NOMO-1 (cell line): Measurements from ENCODE around the gene CD164.
"Not testable (repeated sequence)": the region's sequence is repeated elsewhere in the genome, so short reads cannot be mapped to it uniquely, and the experiment has no call there.

ENCODE experiments used
- DNase-seq, 2 experiments: peaks; one replicate each; lab custom pipeline; 2025; ENCODE audit not compliant: unreplicated experiment in 2 of 2; lab: John Stamatoyannopoulos, UW

CD164 gene

DNA sequence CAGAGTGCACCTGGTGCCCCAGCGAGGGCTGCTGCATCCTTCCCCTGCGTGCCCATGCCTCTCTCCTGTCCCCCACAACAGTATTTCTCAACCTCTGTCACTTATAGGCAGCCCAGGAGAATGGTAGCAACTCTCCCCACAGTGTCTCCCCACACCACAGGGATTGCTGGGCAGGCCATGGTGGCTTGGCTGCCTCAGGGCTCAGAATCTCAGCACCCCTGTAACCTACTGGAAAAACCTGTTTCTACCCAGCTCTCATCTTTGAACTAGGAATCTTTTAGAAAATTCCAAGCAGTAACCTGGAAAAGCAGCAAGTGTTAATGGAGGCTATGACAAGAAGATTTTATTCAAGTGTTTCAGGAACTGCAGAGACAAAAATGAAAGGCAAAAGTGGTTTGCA lies 38.0 kb downstream of the CD164 start:
- DNase-seq: no peak

DNA sequence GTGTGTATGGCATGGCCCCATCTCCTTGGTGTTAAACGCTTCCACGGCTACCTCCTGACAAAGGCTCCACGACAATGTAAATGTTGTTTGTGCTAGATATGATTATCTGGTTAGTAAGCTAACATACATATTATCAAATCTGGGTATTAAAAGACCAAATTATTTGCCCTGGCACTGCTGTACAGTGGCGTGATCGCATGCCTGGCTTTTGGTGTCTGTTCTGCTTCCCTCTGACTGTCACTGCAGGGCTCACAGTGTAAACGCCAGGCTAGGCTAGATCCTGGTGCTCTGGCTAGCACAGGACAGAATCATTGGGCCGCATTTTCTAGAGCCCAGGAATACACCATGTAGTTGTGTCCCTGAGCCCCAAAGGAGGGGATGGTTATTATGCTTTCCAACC lies 38.7 kb downstream of the CD164 start:
- no peak for DNase-seq

DNA sequence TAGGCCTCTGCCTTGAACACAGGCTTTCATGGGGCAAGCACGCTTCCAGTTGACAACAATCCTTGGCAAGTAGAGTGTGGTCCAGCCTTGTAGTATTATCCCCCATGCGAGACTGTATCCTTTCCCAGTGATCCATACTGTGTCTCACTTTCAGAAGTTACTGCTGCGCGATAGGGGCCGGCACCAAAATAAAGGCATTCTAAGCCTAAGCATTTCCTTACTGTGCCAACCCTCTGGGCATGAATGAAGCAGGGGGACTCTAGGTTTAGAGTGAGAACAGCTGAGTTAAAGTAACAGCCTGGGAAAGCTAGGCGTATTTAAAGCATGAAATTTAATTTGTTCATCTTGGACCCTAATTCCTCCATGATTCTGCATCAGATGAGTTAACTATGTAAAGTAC lies 39.4 kb downstream of the CD164 start:
- DNase-seq: no peak

DNA sequence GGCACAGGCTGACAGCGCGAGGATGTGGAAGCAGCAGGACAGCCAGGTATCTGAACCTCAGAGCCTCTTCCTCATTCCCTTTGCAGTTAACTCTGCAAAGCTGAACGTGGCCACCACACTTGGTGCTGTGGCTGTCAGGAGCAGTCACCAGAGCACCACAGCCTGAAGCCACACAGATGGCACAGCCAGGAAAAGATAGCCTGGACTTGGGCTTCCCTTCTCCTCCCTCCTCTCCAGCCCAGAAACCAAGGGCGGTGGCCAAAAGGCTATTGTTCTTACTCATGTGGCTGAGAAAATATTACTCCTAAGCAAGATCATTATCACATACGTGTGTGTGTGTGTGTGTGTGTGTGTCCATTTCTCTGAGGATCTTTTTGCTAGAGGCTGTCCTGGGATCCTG lies 39.8 kb downstream of the CD164 start:
- DNase-seq: no peak

DNA sequence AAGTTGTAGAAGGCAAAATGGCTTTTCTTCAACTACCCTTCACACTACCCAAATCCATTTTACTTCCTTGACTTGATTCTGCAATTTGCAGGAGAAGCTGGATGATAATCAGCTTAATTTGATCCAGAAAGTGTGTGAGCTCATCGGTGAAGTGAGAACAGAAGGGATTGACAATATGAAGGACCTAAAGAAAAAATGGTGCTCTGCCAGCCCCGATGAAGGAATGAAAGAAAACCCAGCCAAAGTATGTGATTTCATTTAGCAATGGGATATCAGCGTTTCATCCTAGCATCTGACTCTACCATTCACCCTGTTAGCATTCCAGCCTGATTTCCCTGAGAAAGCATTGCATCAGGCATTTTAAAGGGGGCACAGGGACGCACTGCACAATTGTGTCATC lies 41.5 kb downstream of the CD164 start:
- DNase-seq: no peak

DNA sequence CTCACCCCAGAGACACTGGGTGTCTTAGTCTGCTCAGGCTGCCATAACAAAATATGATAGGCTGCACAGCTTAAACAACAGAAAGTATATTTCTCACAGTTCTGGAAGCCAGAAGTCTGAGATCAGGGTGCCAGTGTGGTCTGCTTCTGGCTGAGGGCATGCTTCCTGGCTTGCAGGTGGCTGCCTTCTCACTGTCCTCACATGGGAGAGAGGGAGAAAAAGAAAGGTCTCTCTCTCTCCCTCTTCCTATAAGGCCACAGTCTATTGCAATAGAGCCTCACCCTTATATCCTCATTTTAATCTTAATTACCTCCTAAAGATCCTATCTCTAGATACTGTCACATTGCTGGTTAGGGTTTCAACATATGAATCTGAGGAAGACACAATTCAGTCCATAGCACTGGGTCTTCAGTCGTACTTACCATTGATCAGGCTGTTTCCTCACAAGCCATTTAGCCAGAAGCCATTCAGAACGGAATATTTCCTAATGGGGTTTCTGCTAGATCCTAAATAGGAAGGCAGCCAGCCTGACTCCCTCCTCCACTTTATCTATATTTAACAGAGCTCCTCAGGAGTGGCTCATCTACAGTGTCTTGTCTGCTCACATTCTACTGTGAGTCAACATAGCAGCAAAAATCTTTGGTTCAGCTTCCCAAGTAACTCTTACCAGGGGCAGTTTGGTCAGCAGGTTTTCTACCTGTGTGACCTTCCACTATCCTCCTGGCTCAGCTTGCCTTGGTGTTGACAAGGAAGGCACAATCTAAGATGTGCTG lies 42.2 kb downstream of the CD164 start:
- no peak for DNase-seq

DNA sequence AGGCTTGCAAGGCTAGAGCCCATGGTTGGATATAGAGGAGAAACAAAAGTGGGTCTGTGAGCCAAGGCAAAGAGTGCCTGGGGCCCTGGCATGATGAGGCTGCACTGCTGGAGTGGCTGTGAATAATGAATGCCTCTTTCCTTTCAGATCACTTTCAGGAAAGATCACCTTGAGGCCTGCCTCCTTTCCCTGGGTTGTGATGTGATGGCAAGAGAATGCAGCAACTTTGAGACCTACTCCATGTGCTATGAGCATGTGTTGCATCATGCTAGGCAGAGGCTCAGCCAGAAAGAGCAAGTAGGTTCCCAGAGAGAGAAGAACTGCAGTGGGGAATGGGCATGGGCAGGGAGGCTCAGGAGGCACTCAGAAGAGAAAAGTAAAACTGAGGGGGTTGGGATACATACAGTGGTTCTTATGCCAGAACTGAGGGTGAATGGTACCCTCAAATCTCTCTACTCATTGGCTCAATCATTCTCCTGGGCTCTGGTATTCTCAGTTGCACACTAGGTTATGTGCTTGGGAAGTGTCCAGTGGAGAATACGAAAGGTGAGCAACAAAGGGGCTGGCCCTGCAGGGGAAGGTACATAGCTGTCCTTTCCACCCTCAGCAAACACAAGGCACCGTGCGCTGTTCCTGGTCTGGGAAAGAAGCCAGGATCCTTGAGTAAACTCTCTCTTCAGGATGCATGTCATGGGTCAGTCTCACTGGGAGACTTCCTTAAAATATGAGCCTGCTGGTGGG lies 45.9 kb downstream of the CD164 start:
- DNase-seq: no peak

DNA sequence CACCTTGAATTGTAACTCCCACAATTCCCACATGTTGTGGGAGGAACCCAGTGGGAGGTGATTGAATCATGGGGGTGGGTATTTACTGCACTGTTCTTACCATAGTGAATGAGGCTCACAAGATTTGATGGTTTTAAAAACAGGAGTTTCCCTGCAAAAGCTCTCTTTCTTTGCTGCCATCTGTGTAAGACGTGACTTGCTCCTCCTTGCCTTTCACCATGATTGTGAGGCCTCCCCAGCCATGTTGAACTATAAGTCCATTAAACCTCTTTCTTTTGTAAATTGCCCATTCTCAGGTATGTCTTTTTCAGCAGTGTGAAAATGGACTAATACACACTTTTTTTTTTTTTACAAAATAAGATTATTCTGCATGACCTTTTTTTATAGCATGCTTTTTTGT lies 48.4 kb downstream of the CD164 start:
- DNase-seq: not testable (repeated sequence)

DNA sequence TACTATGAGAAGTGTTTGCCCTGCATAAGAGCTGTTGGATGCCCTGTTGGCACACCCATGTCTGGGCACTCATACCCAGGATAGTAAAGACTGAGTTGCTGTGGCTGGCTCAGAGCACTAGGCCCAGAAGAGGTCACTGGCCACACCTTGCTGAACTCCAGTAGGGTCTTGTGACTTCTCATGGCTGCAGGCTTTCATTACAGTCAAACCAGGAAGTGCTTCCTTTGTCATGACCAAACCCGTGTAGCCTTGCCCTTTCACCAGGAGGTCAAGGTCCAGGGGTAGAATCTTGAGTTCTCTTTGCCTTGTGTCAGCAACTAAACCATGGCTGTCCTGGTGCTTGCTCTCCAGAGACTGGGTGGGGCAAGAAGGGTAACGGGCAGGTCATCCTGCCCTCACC lies 49.5 kb downstream of the CD164 start:
- DNase-seq: no peak

DNA sequence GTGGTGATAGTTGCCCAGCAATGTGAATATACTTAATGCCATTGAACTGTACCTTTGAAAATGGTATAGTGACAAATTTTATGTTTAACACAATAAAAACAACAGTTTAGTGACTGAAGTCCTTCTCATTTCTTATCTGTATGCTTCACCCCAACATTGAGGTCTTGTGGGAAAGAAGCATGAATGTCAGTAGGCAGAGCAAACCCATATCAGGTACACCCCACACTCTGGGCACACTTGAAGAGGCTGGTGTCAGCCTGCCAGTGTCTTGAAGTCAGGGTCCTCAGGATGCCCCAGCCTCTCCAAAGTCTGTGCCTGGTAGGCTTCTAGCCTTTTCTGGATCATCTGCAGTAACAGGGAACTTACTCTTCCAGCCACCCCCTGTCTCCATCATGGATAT lies 51.2 kb downstream of the CD164 start:
- DNase-seq: no peak

DNA sequence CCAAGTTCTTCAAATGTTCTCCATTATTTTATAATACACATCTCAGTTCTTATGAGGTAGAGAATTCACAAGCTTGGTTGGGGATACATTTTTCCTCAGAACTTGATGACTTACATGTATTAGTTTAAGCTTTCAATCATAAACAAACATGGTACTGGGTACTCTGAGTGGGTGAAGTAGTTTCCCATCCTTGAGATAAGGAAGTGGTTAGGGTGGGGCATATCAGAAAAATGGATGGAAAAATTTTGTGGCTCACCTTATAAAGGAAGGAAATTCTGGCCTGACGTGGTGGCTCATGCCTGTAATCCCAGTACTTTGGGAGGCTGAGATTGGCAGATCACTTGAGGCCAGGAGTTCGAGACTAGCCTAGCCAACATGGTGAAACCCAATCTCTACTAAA lies 52.0 kb downstream of the CD164 start:
- no peak for DNase-seq

DNA sequence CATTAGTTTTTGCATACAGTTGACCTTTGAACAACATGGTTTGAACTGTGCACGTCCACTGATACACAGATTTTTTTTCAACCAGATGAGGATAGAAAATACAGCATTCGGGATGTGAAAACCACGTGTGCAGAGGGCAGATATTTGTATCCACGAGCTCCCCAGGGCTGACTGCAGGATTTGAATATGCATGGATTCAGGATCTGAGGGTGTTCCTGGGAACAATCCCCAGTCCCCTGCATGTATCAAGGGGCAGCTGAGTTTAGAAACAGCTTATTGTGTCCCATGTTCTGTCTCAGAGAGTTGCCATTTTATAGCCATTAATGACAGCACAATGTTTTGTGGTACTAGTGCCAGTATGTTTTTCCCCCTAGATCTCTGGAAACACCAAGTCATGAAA lies 53.6 kb downstream of the CD164 start:
- no peak for DNase-seq

DNA sequence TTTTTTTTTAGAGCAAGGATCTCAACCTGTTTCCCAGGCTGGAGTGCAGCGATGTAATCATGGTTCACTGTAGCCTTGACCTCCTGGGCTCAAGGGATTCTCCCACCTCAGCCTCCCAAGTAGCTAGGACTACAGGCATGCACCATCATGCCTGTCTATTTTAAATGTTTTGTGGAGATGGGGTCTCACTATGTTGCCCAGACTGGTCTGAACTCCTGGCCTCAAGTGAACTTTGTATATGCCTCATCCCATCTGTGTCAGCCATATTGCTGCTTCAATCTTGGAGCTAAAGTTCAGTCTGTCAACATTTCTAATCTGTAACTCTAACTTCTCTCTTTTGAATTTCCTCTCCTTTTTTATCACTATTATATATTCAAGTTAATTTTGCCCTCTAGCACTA lies 54.3 kb downstream of the CD164 start:
- DNase-seq: no peak

DNA sequence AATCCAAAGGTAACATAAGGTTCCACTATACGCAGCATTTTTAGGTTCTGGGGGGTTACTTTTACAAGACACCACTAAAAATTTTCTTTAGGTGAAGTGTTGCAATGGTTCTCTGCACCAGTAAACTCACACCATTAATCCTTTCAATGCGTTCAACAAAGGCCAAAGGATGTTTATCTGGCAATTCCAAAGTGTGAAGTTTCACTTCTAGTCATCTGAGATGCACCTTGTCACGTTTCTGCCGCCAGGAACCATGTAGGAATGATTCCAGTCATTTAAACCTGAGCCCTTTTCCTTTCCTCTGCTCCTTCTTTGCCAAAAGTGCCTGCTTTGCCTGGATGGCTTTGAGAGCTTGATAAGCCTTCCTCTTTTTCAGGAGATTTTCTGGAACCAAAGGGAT lies 54.8 kb downstream of the CD164 start:
- DNase-seq: no peak

DNA sequence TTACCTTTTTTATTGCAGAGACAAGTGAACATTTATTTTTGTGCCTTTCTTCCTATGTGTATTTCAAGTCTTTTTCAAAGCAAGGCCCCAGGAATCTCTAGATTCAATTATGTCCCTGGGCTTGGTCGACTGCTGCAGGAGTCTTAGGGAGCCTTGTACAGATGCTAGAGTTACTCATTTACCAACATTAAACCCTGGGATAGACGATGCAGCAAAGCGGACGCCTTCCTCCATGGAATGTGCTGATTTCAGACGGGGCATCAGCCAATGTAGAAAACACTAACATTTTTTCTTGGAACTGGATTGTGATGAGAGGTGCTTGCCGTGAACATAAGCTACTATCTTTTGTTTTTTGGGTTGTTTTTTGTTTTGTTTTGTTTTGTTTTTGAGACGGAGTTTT lies 55.9 kb downstream of the CD164 start:
- DNase-seq: no peak

DNA sequence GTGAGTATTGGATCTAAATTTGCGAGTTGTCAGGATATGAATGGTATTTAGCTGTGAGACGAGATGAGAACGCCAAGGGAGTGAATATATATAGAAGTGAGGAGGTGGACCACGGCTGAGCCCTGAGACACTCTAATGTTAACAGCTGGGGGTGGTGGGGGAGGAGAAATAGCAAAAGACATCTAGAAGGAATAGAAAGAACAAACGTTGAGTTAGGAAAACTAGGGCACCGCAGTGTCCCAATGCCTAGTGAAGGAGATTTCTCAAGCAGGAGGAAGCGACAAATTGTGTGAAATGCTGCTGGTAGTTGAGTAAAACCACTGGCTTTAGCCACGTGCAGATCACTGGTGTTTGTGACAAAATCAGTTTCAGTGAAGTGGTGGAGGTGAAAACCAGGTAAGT lies 56.9 kb downstream of the CD164 start:
- peak in 1 of 2 experiments; percentile 36 for DNase-seq

DNA sequence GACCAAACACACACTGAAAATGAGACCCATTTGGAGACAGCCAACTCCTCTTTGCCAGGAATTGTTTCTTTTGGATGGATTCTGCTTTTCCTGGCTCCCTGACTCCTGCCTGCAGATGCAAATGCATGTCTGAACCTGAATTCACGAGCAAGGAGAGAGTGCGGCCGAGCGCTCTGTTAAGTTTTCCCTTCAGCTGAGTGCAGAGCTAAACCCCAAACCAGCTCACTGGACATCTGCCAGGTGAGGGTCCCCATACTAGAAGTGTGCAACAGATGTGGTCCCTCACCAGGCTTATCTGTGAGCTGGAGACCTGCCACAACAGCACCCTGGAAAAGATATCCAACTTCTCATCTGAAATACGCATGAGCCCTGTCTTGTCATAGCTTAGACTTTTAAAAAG lies 59.0 kb downstream of the CD164 start:
- DNase-seq: no peak

DNA sequence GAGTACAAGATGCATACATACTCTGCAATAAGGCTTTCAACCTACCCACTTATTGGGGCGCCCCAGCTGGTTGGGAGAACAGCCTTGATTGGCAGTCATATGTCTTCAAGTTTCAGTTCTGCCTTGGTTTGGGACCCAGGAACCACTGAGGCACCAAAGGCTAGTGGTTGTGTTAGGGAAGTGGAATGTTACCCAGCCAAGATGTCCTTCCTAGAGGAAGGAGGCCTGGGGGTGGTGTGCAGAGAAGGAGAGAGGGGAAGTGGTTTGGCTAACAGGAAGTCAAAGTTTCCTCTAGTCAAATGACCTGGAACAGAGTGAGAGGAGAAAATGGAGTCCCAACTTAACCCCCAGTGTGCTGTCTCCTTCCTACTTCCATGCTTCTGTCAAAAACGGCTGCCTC lies 59.4 kb downstream of the CD164 start:
- DNase-seq: peak; percentile 50 to 54

DNA sequence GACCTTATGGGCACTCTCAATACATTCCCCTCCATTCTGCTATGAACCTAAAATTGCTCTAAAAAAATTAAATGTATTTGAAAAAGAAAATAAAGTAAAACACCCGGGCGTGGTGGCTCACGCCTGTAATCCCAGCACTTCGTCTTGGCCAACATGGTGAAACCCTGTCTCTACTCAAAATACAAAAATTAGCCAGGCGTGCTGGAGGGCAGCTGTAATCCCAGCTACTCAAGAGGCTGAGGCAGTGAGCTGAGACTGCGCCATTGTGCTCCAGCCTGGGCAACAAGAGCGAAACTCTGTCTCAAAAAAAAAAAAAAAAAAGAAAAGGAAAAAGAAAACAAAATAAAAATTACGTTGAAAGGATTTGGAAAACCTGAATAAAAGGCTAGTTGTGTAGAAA lies 60.5 kb downstream of the CD164 start:
- DNase-seq: no peak

DNA sequence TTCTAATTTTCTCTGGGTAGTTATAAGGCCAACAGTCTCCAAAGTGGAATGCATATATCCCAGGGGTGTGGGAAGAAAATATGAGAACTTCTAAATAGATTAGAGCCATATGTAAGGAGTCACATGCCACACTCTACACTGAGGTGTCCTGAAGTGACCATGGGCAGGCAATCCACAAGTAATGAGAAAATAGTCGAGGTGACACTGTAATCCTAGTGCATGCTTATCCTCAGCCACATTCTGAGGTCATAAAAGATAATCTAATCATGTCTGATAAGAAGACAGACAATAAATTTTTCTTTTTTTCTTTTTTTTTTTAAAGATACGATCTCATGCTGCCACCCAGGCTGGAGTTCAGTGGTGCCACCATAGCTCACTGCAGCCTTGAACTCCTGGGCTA lies 62.2 kb downstream of the CD164 start:
- no peak for DNase-seq

DNA sequence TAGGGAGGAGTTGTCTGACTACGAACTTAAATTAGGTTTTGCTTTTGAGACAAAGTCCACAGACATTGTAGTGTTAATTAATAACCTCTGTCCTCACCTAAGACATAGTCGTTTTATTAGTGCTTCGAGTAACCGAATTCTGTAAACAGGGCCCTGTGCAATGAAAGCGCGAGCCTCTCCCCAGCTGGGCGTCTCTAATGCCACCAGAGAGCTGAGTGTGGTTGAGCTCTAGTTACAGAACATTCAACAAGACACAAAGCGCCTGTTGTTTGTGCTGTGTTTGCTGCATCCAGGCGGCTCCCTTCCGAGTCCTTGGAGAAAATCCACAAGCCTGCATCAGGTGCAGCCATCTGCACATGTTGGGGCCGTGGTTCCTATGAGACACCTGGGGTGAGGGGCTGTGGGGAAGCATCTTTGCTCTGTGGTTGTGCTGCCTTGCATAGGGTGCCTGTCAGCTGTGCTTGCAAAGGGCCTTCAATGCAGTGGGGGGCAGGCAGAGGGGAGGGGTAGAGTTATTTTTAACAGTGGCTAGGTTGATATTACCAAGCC lies 63.9 kb downstream of the CD164 start:
- DNase-seq: no peak

DNA sequence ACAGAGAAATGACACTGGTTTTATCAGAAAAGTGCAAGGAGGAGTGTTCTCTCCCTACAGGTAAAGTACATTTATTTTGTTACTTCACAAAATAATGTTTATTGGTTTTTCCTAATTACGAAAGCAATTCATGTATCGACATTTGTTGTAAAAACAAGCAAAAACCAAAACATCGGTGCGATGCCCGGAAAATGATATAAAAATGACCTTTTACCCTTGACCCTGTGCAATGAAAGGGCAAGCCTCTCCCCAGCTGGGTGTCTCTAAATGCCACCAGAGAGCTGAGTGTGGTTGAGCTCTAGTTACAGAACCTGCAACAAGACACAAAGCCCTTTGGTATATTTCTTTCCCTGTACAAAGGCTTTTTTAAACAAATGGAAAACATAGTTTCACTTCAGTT lies 65.4 kb downstream of the CD164 start:
- no peak for DNase-seq
